Panc1 (cell line): ENCODE data around the gene CEP120. TPM values are rescaled to one million over a fixed set of nuclear protein-coding genes. Genes with fewer than 3 reads are reported as not detected.

Experiments used
- ATAC-seq: fragments of 200-7000 bp; cut with Tn5 transposase; 2 replicates; pipeline ENCODE4 v1.9.1; 2020; ENCODE audit warnings: mild to moderate bottlenecking, moderate library complexity
- BruUV-seq: library from RNA; stranded (reverse); fragments of 400-500 nt; replicated peaks from 2 replicates; lab custom pipeline; 2021; lab: Mats Ljungman, UMichigan
- CTCF ChIA-PET: fragments of 300-600 bp; sonication (Branson Sonifier 250); formaldehyde crosslinking; loops from one replicate; lab custom pipeline; 2022; ENCODE audit warnings: antibody characterized with exemption; lab: Charles Lee
- POLR2A ChIA-PET: fragments of 300-600 bp; sonication (Branson Sonifier 250); formaldehyde crosslinking; loops from one replicate; lab custom pipeline; 2022; ENCODE audit warnings: antibody characterized with exemption; lab: Charles Lee
- DNase-seq: peaks from one replicate; pipeline ENCODE4 v3.0.0-alpha.2; 2010; ENCODE audit warnings: low read depth, low spot score
- H3K27ac ChIP-seq: 2 replicates; pipeline ENCODE4 v1.5.1; 2011; ENCODE audit warnings: mild to moderate bottlenecking, low read length, inconsistent platforms
- H3K27me3 ChIP-seq: fragments of 200-500 bp; sonication (Bioruptor generic); 2 replicates; pipeline ENCODE4 v1.6.0; 2014; ENCODE audit warnings: low read length, inconsistent platforms; ENCODE audit not compliant: control insufficient read depth, insufficient read depth
- H3K36me3 ChIP-seq: fragments of 200-500 bp; sonication (Bioruptor generic); 2 replicates; pipeline ENCODE4 v1.5.1; 2014; ENCODE audit warnings: inconsistent platforms, mild to moderate bottlenecking, low read length, moderate library complexity; ENCODE audit not compliant: control insufficient read depth, insufficient read depth
- H3K4me1 ChIP-seq: 2 replicates; pipeline ENCODE4 v1.5.1; 2011; ENCODE audit warnings: inconsistent platforms, mild to moderate bottlenecking, low read length, moderate library complexity; ENCODE audit not compliant: control insufficient read depth, insufficient read depth
- H3K4me3 ChIP-seq, 2 experiments: 2 replicates each; pipeline ENCODE4 v1.5.1; 2011 to 2012; ENCODE audit warnings: low read depth in 2 of 2, low read length in 2 of 2, mild to moderate bottlenecking in 2 of 2, inconsistent platforms in 1 of 2, moderate library complexity in 1 of 2
- H3K9me3 ChIP-seq: fragments of 200-500 bp; sonication (Bioruptor generic); 2 replicates; pipeline ENCODE4 v1.5.1; 2014; ENCODE audit warnings: low read depth, mild to moderate bottlenecking, inconsistent platforms, low read length, moderate library complexity; ENCODE audit not compliant: control insufficient read depth, insufficient read depth
- POLR2AphosphoS5 ChIP-seq: IDR thresholded peaks from 2 replicates; pipeline ENCODE4 v1.6.1; 2012; ENCODE audit warnings: mild to moderate bottlenecking, low read depth, low read length, moderate library complexity
- SIN3A ChIP-seq: IDR thresholded peaks from 2 replicates; pipeline ENCODE4 v1.6.1; 2012; ENCODE audit warnings: low read depth, mild to moderate bottlenecking, low read length, moderate library complexity, borderline replicate concordance; ENCODE audit not compliant: insufficient read depth
- TCF7L2 ChIP-seq: IDR thresholded peaks from 2 replicates; pipeline ENCODE4 v1.6.1; 2011; ENCODE audit warnings: mild to moderate bottlenecking, low read depth, low read length, inconsistent platforms
- in situ Hi-C: cut with HindIII; loops from 2 replicates; pipeline ENCODE4 v1.10.0; 2016; ENCODE audit warnings: low sequenced_read_pairs, low pct_unique_long_range_greater_than_20kb
- intact Hi-C: fragments of 100-400 bp; cut with micrococcal nuclease; formaldehyde crosslinking; loops from one replicate; pipeline ENCODE4 v1.10.0; 2022; ENCODE audit not compliant: unreplicated experiment
- total RNA-seq: library from RNA; stranded (reverse); gene quantifications from one replicate; pipeline ENCODE4 v1.2.1, GENCODE V29; 2021; ENCODE audit not compliant: unreplicated experiment
- TF ChIP-seq, protein P1 (sequence below): fragments of 450-650 bp; IDR thresholded peaks from 2 replicates; pipeline ENCODE4 v1.5.1; 2017; ENCODE audit warnings: mild to moderate bottlenecking
- TF ChIP-seq, protein P2 (sequence below), 2 experiments: IDR thresholded peaks; 2 replicates each; pipeline ENCODE4 v1.6.1; 2011 to 2012; ENCODE audit warnings: low read depth in 2 of 2, control low read depth in 1 of 2, low read length in 1 of 2, mild to moderate bottlenecking in 1 of 2, moderate library complexity in 1 of 2; ENCODE audit not compliant: insufficient read depth in 1 of 2

Gene CEP120
- total RNA-seq, 1 experiment from 2014 or later: 20.1 TPM

DNA sequence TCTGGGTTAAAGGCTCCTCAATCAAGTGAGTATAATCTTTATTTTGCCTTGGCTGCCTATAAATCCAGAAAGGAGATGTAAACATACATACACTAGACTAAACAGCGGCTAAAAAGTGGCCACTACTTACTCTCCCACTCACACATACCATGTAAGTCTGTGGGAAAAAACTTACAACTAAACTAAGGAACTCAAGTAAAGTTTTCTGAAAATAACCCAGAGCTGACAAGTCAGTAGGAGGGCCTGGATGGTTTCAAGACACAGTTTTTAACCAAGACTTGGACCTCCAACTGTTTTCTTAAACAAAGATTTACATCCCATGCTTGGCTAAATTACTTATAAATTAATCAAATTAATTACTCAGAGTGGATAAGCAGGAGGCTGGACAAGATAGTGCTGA is 64.5 kb downstream of the CEP120 start:
- Histone ChIP-seq H3K27me3 (no peaks in the 10 kb centered on the region), H3K27ac (no peak overlapping the region), H3K4me3 (no peak overlapping the region), H3K9me3 (peaks cover 9% of the 10 kb centered on the region; the same call in 1 of the 2 replicates), H3K36me3 (0 out of 2 replicates have a peak, but pooled peaks cover 1% of the 10 kb centered on the region), H3K4me1 (no peaks in the 10 kb centered on the region)
- no TSS peak for BruUV-seq
- TF ChIP-seq TCF7L2: no peak
- DNase-seq (no peak), ATAC-seq (no peak)
- ChIA-PET CTCF (no interaction called here), POLR2A (no interaction called here)
- intact Hi-C loops: no loop called here
- in situ Hi-C loops: no loop called here

DNA sequence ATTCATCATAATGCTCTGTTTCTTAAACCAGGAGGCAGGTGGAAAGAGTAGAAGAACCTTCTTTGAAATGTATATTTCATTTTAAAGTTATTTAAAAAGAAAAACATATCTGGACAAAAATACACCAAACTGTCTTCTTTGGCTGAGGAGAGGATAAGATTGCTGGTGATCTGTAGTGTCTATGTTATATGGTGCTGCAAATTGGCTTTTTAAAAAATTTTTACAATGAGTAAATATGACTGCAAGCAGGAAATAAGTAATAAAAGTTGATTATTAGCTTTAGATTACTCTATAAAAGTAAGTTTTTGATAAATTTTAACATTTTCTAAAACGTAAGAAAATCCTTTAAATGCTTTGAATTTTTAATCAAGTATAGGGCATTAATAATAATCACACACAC is 64.9 kb downstream of the CEP120 start:
- Histone ChIP-seq H3K27ac (no peak overlapping the region), H3K9me3 (peaks cover 9% of the 10 kb centered on the region; the same call in 1 of the 2 replicates), H3K36me3 (no peaks in the 10 kb centered on the region), H3K27me3 (no peaks in the 10 kb centered on the region), H3K4me3 (no peak overlapping the region), H3K4me1 (no peaks in the 10 kb centered on the region)
- ChIA-PET CTCF (no interaction called here), POLR2A (no interaction called here)
- no TSS peak for BruUV-seq
- DNase-seq: no peak
- in situ Hi-C loops (no loop called here), intact Hi-C loops (no loop called here)
- no peak for ATAC-seq
- TF ChIP-seq, protein P1, sequence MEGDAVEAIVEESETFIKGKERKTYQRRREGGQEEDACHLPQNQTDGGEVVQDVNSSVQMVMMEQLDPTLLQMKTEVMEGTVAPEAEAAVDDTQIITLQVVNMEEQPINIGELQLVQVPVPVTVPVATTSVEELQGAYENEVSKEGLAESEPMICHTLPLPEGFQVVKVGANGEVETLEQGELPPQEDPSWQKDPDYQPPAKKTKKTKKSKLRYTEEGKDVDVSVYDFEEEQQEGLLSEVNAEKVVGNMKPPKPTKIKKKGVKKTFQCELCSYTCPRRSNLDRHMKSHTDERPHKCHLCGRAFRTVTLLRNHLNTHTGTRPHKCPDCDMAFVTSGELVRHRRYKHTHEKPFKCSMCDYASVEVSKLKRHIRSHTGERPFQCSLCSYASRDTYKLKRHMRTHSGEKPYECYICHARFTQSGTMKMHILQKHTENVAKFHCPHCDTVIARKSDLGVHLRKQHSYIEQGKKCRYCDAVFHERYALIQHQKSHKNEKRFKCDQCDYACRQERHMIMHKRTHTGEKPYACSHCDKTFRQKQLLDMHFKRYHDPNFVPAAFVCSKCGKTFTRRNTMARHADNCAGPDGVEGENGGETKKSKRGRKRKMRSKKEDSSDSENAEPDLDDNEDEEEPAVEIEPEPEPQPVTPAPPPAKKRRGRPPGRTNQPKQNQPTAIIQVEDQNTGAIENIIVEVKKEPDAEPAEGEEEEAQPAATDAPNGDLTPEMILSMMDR: no peak
- TF ChIP-seq POLR2AphosphoS5: no peak
- TF ChIP-seq TCF7L2: no peak
- no peak for TF ChIP-seq SIN3A
- TF ChIP-seq, protein P2, sequence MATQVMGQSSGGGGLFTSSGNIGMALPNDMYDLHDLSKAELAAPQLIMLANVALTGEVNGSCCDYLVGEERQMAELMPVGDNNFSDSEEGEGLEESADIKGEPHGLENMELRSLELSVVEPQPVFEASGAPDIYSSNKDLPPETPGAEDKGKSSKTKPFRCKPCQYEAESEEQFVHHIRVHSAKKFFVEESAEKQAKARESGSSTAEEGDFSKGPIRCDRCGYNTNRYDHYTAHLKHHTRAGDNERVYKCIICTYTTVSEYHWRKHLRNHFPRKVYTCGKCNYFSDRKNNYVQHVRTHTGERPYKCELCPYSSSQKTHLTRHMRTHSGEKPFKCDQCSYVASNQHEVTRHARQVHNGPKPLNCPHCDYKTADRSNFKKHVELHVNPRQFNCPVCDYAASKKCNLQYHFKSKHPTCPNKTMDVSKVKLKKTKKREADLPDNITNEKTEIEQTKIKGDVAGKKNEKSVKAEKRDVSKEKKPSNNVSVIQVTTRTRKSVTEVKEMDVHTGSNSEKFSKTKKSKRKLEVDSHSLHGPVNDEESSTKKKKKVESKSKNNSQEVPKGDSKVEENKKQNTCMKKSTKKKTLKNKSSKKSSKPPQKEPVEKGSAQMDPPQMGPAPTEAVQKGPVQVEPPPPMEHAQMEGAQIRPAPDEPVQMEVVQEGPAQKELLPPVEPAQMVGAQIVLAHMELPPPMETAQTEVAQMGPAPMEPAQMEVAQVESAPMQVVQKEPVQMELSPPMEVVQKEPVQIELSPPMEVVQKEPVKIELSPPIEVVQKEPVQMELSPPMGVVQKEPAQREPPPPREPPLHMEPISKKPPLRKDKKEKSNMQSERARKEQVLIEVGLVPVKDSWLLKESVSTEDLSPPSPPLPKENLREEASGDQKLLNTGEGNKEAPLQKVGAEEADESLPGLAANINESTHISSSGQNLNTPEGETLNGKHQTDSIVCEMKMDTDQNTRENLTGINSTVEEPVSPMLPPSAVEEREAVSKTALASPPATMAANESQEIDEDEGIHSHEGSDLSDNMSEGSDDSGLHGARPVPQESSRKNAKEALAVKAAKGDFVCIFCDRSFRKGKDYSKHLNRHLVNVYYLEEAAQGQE (IDR thresholded peaks at IDR 0.05; ENCODE audit: insufficient read depth in 1 of 2, low read depth in 2 of 2, low read length in 1 of 2): no peak

DNA sequence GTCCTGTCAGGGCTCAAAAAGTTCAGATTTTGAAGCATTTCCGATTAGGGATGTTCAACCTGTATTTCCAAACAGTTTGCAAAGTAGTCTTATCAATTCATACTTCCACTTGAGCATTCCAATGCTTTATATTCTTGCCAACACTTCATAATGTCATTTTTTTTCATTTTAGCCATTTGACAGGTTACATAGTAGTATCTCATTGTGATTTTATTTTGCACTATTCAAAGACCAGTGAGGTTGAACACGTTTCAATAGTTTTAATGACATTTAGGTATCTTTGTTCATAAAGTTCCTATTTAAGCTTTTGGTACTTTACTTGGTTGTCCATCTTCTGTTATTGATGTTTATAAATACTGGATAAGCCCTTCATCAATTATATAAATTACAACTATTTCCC is 71.4 kb downstream of the CEP120 start:
- POLR2A ChIA-PET: no interaction called here
- CTCF ChIA-PET: no interaction called here
- no peak for DNase-seq

More for the DNA sequence above, 71.4 kb downstream of the CEP120 start:
- H3K4me3 ChIP-seq: no peak overlapping the region
- H3K9me3 ChIP-seq: peaks cover 6% of the 10 kb centered on the region; the same call in 1 of the 2 replicates
- intact Hi-C loops (no loop called here), in situ Hi-C loops (no loop called here)
- no TSS peak for BruUV-seq
- H3K36me3 ChIP-seq: no peaks in the 10 kb centered on the region
- TF ChIP-seq, protein P2 (IDR thresholded peaks at IDR 0.05; ENCODE audit: insufficient read depth in 1 of 2, low read depth in 2 of 2, low read length in 1 of 2): no peak
- TF ChIP-seq, protein P1: no peak
- TF ChIP-seq POLR2AphosphoS5: no peak
- TF ChIP-seq TCF7L2: no peak
- no peak for TF ChIP-seq SIN3A
- H3K27ac ChIP-seq: no peak overlapping the region
- no peak for ATAC-seq
- no peaks in the 10 kb centered on the region for H3K27me3 ChIP-seq
- H3K4me1 ChIP-seq: no peaks in the 10 kb centered on the region
